NCI-H1417 (cell line): ENCODE data around the gene POLA1.

ENCODE experiments used
- DNase-seq, 3 experiments: peaks; one replicate each; lab custom pipeline; 2025; lab: John Stamatoyannopoulos, UW

The POLA1 gene

GRCh38 chrX:25022499-25023325, 329.0 kb downstream of the POLA1 start:
- DNase-seq = no peak

- no peak for DNase-seq
These were observed 330.2 kb downstream of the POLA1 start for GRCh38 chrX:25023908-25024307.

GRCh38 chrX:25025615-25026014, 331.9 kb downstream of the POLA1 start:
- no peak for DNase-seq

GRCh38 chrX:25026576-25026975, 332.9 kb downstream of the POLA1 start:
- no peak for DNase-seq

GRCh38 chrX:25028726-25029125, 335.0 kb downstream of the POLA1 start:
- DNase-seq = peak in 1 of 3 experiments; percentile 58

- no peak for DNase-seq
These were observed 335.6 kb downstream of the POLA1 start for GRCh38 chrX:25029288-25029825.

GRCh38 chrX:25034889-25035288, 341.2 kb downstream of the POLA1 start:
- DNase-seq = no peak

GRCh38 chrX:25039036-25039435, 345.3 kb downstream of the POLA1 start:
- no peak for DNase-seq

- no peak for DNase-seq
These were observed 349.5 kb downstream of the POLA1 start for GRCh38 chrX:25043192-25043591.
